ENCODE data around the gene SLC7A14. TPM values are rescaled to one million over a fixed set of nuclear protein-coding genes. Genes with fewer than 3 reads are reported as not detected.

Gene SLC7A14
- total RNA-seq, 2 experiments from 2014 or later: not detected

- Mint-ChIP-seq H3K36me3 (no peaks in the 10 kb centered on the region), H3K4me3 (no peak overlapping the region), H3K9me3 (no peaks in the 10 kb centered on the region), H3K4me1 (ENCODE audit: low read depth) (no peaks in the 10 kb centered on the region), H3K27me3 (peaks cover 11% of the 10 kb centered on the region), H3K27ac (no peak overlapping the region)
- DNase-seq: no peak
- ChIA-PET POLR2A (no interaction called here), CTCF (no interaction called here)
- intact Hi-C loops (cut with micrococcal nuclease): no loop called here
Observed at GRCh38 chr3:170488802-170489201, 97.1 kb downstream of the SLC7A14 start.

- DNase-seq: no peak
- no peak overlapping the region for H3K4me3 Mint-ChIP-seq
- no peaks in the 10 kb centered on the region for H3K4me1 Mint-ChIP-seq (ENCODE audit: low read depth)
- no peaks in the 10 kb centered on the region for H3K9me3 Mint-ChIP-seq
- H3K27ac Mint-ChIP-seq: no peak overlapping the region
- no peaks in the 10 kb centered on the region for H3K36me3 Mint-ChIP-seq
- POLR2A ChIA-PET: no interaction called here
- H3K27me3 Mint-ChIP-seq: peaks cover 11% of the 10 kb centered on the region
- intact Hi-C loops (cut with micrococcal nuclease): no loop called here
- CTCF ChIA-PET: no interaction called here
Observed at GRCh38 chr3:170487031-170487430, 98.8 kb downstream of the SLC7A14 start.

- no peaks in the 10 kb centered on the region for H3K36me3 Mint-ChIP-seq
- H3K4me1 Mint-ChIP-seq (ENCODE audit: low read depth): no peaks in the 10 kb centered on the region
- ChIA-PET CTCF (no interaction called here), POLR2A (no interaction called here)
- peaks cover 9% of the 10 kb centered on the region for H3K27me3 Mint-ChIP-seq
- no peak overlapping the region for H3K27ac Mint-ChIP-seq
- no peak overlapping the region for H3K4me3 Mint-ChIP-seq
- DNase-seq: no peak
- intact Hi-C loops (cut with micrococcal nuclease): no loop called here
- no peaks in the 10 kb centered on the region for H3K9me3 Mint-ChIP-seq
Observed at GRCh38 chr3:170486398-170486797, 99.5 kb downstream of the SLC7A14 start.

- intact Hi-C loops (cut with micrococcal nuclease): no loop called here
- no peaks in the 10 kb centered on the region for H3K9me3 Mint-ChIP-seq
- H3K4me3 Mint-ChIP-seq: no peak overlapping the region
- H3K27me3 Mint-ChIP-seq: peaks cover 9% of the 10 kb centered on the region
- CTCF ChIA-PET: interaction anchor here (0.8 kb wide), 1 partner anchor 72 kb away, joined by 3 read pairs; no protein-coding TSS in a partner anchor
- no peak overlapping the region for H3K27ac Mint-ChIP-seq
- POLR2A ChIA-PET: no interaction called here
- no peak for DNase-seq
- H3K4me1 Mint-ChIP-seq (ENCODE audit: low read depth): no peaks in the 10 kb centered on the region
- no peaks in the 10 kb centered on the region for H3K36me3 Mint-ChIP-seq
Observed at GRCh38 chr3:170485696-170486095, 100.2 kb downstream of the SLC7A14 start.

GRCh38 chr3:170485294-170485693 is 100.6 kb downstream of the SLC7A14 start:
- no peaks in the 10 kb centered on the region for H3K4me1 Mint-ChIP-seq (ENCODE audit: low read depth)
- POLR2A ChIA-PET: no interaction called here
- CTCF ChIA-PET: interaction anchor here (0.8 kb wide), 1 partner anchor 71 kb away, joined by 3 read pairs; no protein-coding TSS in a partner anchor
- no peaks in the 10 kb centered on the region for H3K9me3 Mint-ChIP-seq
- no peak overlapping the region for H3K27ac Mint-ChIP-seq
- H3K36me3 Mint-ChIP-seq: no peaks in the 10 kb centered on the region
- H3K4me3 Mint-ChIP-seq: no peak overlapping the region
- peaks cover 9% of the 10 kb centered on the region for H3K27me3 Mint-ChIP-seq
- intact Hi-C loops (cut with micrococcal nuclease): no loop called here
- no peak for DNase-seq

- no peak overlapping the region for H3K4me3 Mint-ChIP-seq
- H3K9me3 Mint-ChIP-seq: no peaks in the 10 kb centered on the region
Observed at GRCh38 chr3:170484869-170485268, 101.0 kb downstream of the SLC7A14 start.

GRCh38 chr3:170483485-170484262 is 102.2 kb downstream of the SLC7A14 start:
- Mint-ChIP-seq H3K36me3 (no peaks in the 10 kb centered on the region), H3K9me3 (no peaks in the 10 kb centered on the region), H3K27me3 (peaks cover 10% of the 10 kb centered on the region), H3K27ac (no peak overlapping the region), H3K4me3 (no peak overlapping the region), H3K4me1 (ENCODE audit: low read depth) (no peaks in the 10 kb centered on the region)
- DNase-seq: no peak
- intact Hi-C loops (cut with micrococcal nuclease): no loop called here
- CTCF ChIA-PET: no interaction called here
- POLR2A ChIA-PET: no interaction called here

More at GRCh38 chr3:170484869-170485268, 101.0 kb downstream of the SLC7A14 start:
- no peaks in the 10 kb centered on the region for H3K4me1 Mint-ChIP-seq (ENCODE audit: low read depth)
- ChIA-PET POLR2A (no interaction called here), CTCF (interaction anchor here (0.8 kb wide), 1 partner anchor 71 kb away, joined by 3 read pairs; no protein-coding TSS in a partner anchor)
- no peak for DNase-seq
- no peaks in the 10 kb centered on the region for H3K36me3 Mint-ChIP-seq
- peaks cover 9% of the 10 kb centered on the region for H3K27me3 Mint-ChIP-seq
- intact Hi-C loops (cut with micrococcal nuclease): no loop called here
- no peak overlapping the region for H3K27ac Mint-ChIP-seq

GRCh38 chr3:170482199-170482598 is 103.7 kb downstream of the SLC7A14 start:
- intact Hi-C loops (cut with micrococcal nuclease): no loop called here
- Mint-ChIP-seq H3K27me3 (peaks cover 12% of the 10 kb centered on the region), H3K9me3 (no peaks in the 10 kb centered on the region), H3K4me1 (ENCODE audit: low read depth) (no peaks in the 10 kb centered on the region), H3K27ac (no peak overlapping the region), H3K36me3 (no peaks in the 10 kb centered on the region), H3K4me3 (no peak overlapping the region)
- ChIA-PET POLR2A (no interaction called here), CTCF (interaction anchor here (1.2 kb wide), 1 partner anchor 330 kb away, joined by 4 read pairs; no protein-coding TSS in a partner anchor)
- no peak for DNase-seq

GRCh38 chr3:170480111-170480510 is 105.8 kb downstream of the SLC7A14 start:
- POLR2A ChIA-PET: no interaction called here
- CTCF ChIA-PET: no interaction called here
- Mint-ChIP-seq H3K36me3 (no peaks in the 10 kb centered on the region), H3K27ac (no peak overlapping the region), H3K4me1 (ENCODE audit: low read depth) (no peaks in the 10 kb centered on the region), H3K27me3 (peaks cover 11% of the 10 kb centered on the region), H3K9me3 (no peaks in the 10 kb centered on the region), H3K4me3 (no peak overlapping the region)
- intact Hi-C loops (cut with micrococcal nuclease): no loop called here
- no peak for DNase-seq

- no peaks in the 10 kb centered on the region for H3K9me3 Mint-ChIP-seq
- POLR2A ChIA-PET: no interaction called here
- DNase-seq: no peak
- H3K4me3 Mint-ChIP-seq: no peak overlapping the region
- CTCF ChIA-PET: no interaction called here
- H3K27ac Mint-ChIP-seq: no peak overlapping the region
- intact Hi-C loops (cut with micrococcal nuclease): no loop called here
- no peaks in the 10 kb centered on the region for H3K36me3 Mint-ChIP-seq
- H3K27me3 Mint-ChIP-seq: peaks cover 21% of the 10 kb centered on the region
- no peaks in the 10 kb centered on the region for H3K4me1 Mint-ChIP-seq (ENCODE audit: low read depth)
Observed at GRCh38 chr3:170477395-170477794, 108.5 kb downstream of the SLC7A14 start.

- H3K9me3 Mint-ChIP-seq: no peaks in the 10 kb centered on the region
- DNase-seq: no peak
- no peaks in the 10 kb centered on the region for H3K36me3 Mint-ChIP-seq
- H3K27ac Mint-ChIP-seq: no peak overlapping the region
- peaks cover 21% of the 10 kb centered on the region for H3K27me3 Mint-ChIP-seq
- CTCF ChIA-PET: no interaction called here
- POLR2A ChIA-PET: no interaction called here
- no peak overlapping the region for H3K4me3 Mint-ChIP-seq
- intact Hi-C loops (cut with micrococcal nuclease): no loop called here
- no peaks in the 10 kb centered on the region for H3K4me1 Mint-ChIP-seq (ENCODE audit: low read depth)
Observed at GRCh38 chr3:170476291-170476690, 109.6 kb downstream of the SLC7A14 start.

- no peak for DNase-seq
- Mint-ChIP-seq H3K36me3 (no peaks in the 10 kb centered on the region), H3K4me3 (no peak overlapping the region), H3K4me1 (ENCODE audit: low read depth) (peaks cover 3% of the 10 kb centered on the region), H3K9me3 (no peaks in the 10 kb centered on the region), H3K27ac (no peak overlapping the region), H3K27me3 (peaks cover 29% of the 10 kb centered on the region)
- intact Hi-C loops (cut with micrococcal nuclease): no loop called here
- CTCF ChIA-PET: no interaction called here
- POLR2A ChIA-PET: no interaction called here
Observed at GRCh38 chr3:170475092-170475685, 110.7 kb downstream of the SLC7A14 start.

GRCh38 chr3:170473358-170473757 is 112.5 kb downstream of the SLC7A14 start:
- no peak overlapping the region for H3K4me3 Mint-ChIP-seq
- H3K27me3 Mint-ChIP-seq: peaks cover 29% of the 10 kb centered on the region
- POLR2A ChIA-PET: no interaction called here
- H3K4me1 Mint-ChIP-seq (ENCODE audit: low read depth): peaks cover 3% of the 10 kb centered on the region
- H3K36me3 Mint-ChIP-seq: no peaks in the 10 kb centered on the region
- no peaks in the 10 kb centered on the region for H3K9me3 Mint-ChIP-seq
- CTCF ChIA-PET: no interaction called here
- intact Hi-C loops (cut with micrococcal nuclease): no loop called here
- DNase-seq: no peak
- H3K27ac Mint-ChIP-seq: no peak overlapping the region
